HEK293 (cell line): ENCODE data around the gene TPRA1.

ENCODE experiments used
- CTCF ChIA-PET: fragments of 350-600 bp; formaldehyde crosslinking; extraction: SDS; loops from one replicate; lab custom pipeline; 2021; ENCODE audit warnings: antibody characterized with exemption; lab: Yijun Ruan, JAX
- POLR2A ChIA-PET: fragments of 300-600 bp; formaldehyde crosslinking; extraction: SDS; loops from one replicate; lab custom pipeline; 2020; ENCODE audit warnings: antibody characterized with exemption, inconsistent platforms; lab: Yijun Ruan, JAX
- H3K27ac ChIP-seq: fragments of 200-500 bp; sonication (Bioruptor generic); 2 replicates; pipeline ENCODE4 v1.5.1; 2014; ENCODE audit warnings: low read depth, low read length, control low read depth, inconsistent platforms; ENCODE audit errors: extremely low read depth
- H3K36me3 ChIP-seq, 2 experiments: fragments of 200-500 bp in 1 of 2; sonication (Bioruptor generic) in 1 of 2; 1 replicate in 1 of 2; 2 replicates in 1 of 2; pipeline ENCODE4 v1.5.1; 2014 to 2017; ENCODE audit warnings: inconsistent platforms in 2 of 2, low read length in 2 of 2; ENCODE audit not compliant: control insufficient read depth in 2 of 2, insufficient read depth in 1 of 2
- H3K4me1 ChIP-seq: fragments of 200-500 bp; sonication (Bioruptor generic); 2 replicates; pipeline ENCODE4 v1.5.1; 2014; ENCODE audit warnings: mild to moderate bottlenecking, low read length, inconsistent platforms; ENCODE audit not compliant: control insufficient read depth, insufficient read depth
- H3K4me3 ChIP-seq: 2 replicates; pipeline ENCODE4 v1.5.1; 2011; ENCODE audit warnings: low read depth, mild to moderate bottlenecking, control low read depth, low read length, moderate library complexity
- H3K9me3 ChIP-seq: fragments of 200-500 bp; sonication (Bioruptor generic); 2 replicates; pipeline ENCODE4 v1.5.1; 2014; ENCODE audit warnings: low read depth, low read length, inconsistent platforms; ENCODE audit not compliant: control insufficient read depth, insufficient read depth
- GLI4 ChIP-seq: fragments of 450-650 bp; formaldehyde crosslinking; IDR thresholded peaks from 2 replicates; pipeline ENCODE4 v1.5.1; 2016; ENCODE audit warnings: missing biosample characterization, missing genetic modification characterization
- IKZF3 ChIP-seq: fragments of 450-650 bp; IDR thresholded peaks from 2 replicates; pipeline ENCODE4 v1.5.0; 2018; ENCODE audit warnings: missing biosample characterization, mild to moderate bottlenecking, missing genetic modification characterization, moderate library complexity
- INSM2 ChIP-seq: fragments of 450-650 bp; formaldehyde crosslinking; IDR thresholded peaks from 2 replicates; pipeline ENCODE4 v1.5.1; 2016; ENCODE audit warnings: missing biosample characterization, missing genetic modification characterization
- KLF1 ChIP-seq: fragments of 450-650 bp; formaldehyde crosslinking; IDR thresholded peaks from 2 replicates; pipeline ENCODE4 v1.5.1; 2016; ENCODE audit warnings: missing biosample characterization, missing genetic modification characterization
- KLF9 ChIP-seq: fragments of 450-650 bp; formaldehyde crosslinking; IDR thresholded peaks from 2 replicates; pipeline ENCODE4 v1.5.1; 2016; ENCODE audit warnings: missing biosample characterization, missing genetic modification characterization, low read depth
- PRDM10 ChIP-seq: fragments of 450-650 bp; formaldehyde crosslinking; IDR thresholded peaks from 2 replicates; pipeline ENCODE4 v1.5.1; 2016; ENCODE audit warnings: missing biosample characterization, missing genetic modification characterization
- RBAK ChIP-seq: fragments of 450-650 bp; formaldehyde crosslinking; IDR thresholded peaks from 2 replicates; pipeline ENCODE4 v1.5.1; 2016; ENCODE audit warnings: missing biosample characterization, missing genetic modification characterization
- REST ChIP-seq: fragments of 450-650 bp; formaldehyde crosslinking; IDR thresholded peaks from 2 replicates; pipeline ENCODE4 v1.5.1; 2016; ENCODE audit warnings: missing biosample characterization, missing genetic modification characterization
- ZBTB21 ChIP-seq: fragments of 450-650 bp; formaldehyde crosslinking; IDR thresholded peaks from 2 replicates; pipeline ENCODE4 v1.5.1; 2017; ENCODE audit warnings: missing biosample characterization, missing genetic modification characterization
- ZBTB26 ChIP-seq: fragments of 450-650 bp; formaldehyde crosslinking; optimal IDR thresholded peaks from 2 replicates; pipeline ENCODE3; 2016; ENCODE audit warnings: missing biosample characterization, mild to moderate bottlenecking, missing genetic modification characterization
- ZNF19 ChIP-seq: fragments of 450-650 bp; formaldehyde crosslinking; IDR thresholded peaks from 2 replicates; pipeline ENCODE4; 2016; ENCODE audit warnings: missing biosample characterization, missing genetic modification characterization, low read depth
- ZNF37A ChIP-seq: fragments of 450-650 bp; IDR thresholded peaks from 2 replicates; pipeline ENCODE4 v1.5.1; 2018; ENCODE audit warnings: missing biosample characterization, missing genetic modification characterization
- ZNF394 ChIP-seq: fragments of 450-650 bp; formaldehyde crosslinking; IDR thresholded peaks from 2 replicates; pipeline ENCODE4 v1.5.1; 2016; ENCODE audit warnings: missing biosample characterization, missing genetic modification characterization, mild to moderate bottlenecking, moderate library complexity, borderline replicate concordance
- ZNF521 ChIP-seq: fragments of 450-650 bp; formaldehyde crosslinking; IDR thresholded peaks from 2 replicates; pipeline ENCODE4 v1.5.1; 2017; ENCODE audit warnings: missing biosample characterization, mild to moderate bottlenecking, missing genetic modification characterization
- ZNF548 ChIP-seq: fragments of 450-650 bp; formaldehyde crosslinking; IDR thresholded peaks from 2 replicates; pipeline ENCODE4 v1.5.1; 2016; ENCODE audit warnings: missing biosample characterization, missing genetic modification characterization
- ZNF580 ChIP-seq: fragments of 450-650 bp; formaldehyde crosslinking; IDR thresholded peaks from 2 replicates; pipeline ENCODE4 v1.5.1; 2016; ENCODE audit warnings: missing biosample characterization, missing genetic modification characterization
- ZNF600 ChIP-seq: fragments of 450-650 bp; formaldehyde crosslinking; IDR thresholded peaks from 2 replicates; pipeline ENCODE4 v1.5.1; 2016; ENCODE audit warnings: missing biosample characterization, missing genetic modification characterization
- ZNF629 ChIP-seq: fragments of 450-650 bp; formaldehyde crosslinking; IDR thresholded peaks from 2 replicates; pipeline ENCODE4 v1.5.1; 2017; ENCODE audit warnings: missing biosample characterization, missing genetic modification characterization
- ZNF701 ChIP-seq: fragments of 450-650 bp; formaldehyde crosslinking; IDR thresholded peaks from 2 replicates; pipeline ENCODE4 v1.5.1; 2016; ENCODE audit warnings: missing biosample characterization, missing genetic modification characterization
- ZNF777 ChIP-seq: fragments of 450-650 bp; formaldehyde crosslinking; IDR thresholded peaks from 2 replicates; pipeline ENCODE4 v1.5.1; 2017; ENCODE audit warnings: missing biosample characterization, missing genetic modification characterization, borderline replicate concordance
- ZNF791 ChIP-seq: fragments of 450-650 bp; formaldehyde crosslinking; IDR thresholded peaks from 2 replicates; pipeline ENCODE4 v1.5.1; 2016; ENCODE audit warnings: missing biosample characterization, missing genetic modification characterization
- ZNF843 ChIP-seq: fragments of 450-650 bp; formaldehyde crosslinking; IDR thresholded peaks from 2 replicates; pipeline ENCODE4 v1.5.1; 2016; ENCODE audit warnings: missing biosample characterization, missing genetic modification characterization

TPRA1 gene

GRCh38 chr3:127612966-127613365, 22.4 kb upstream of the TPRA1 start (continued):
- 0 out of 2 replicates have a peak, but pooled peaks have one; percentile 12 for TF ChIP-seq PRDM10 (tag by site-specific recombination)
- TF ChIP-seq KLF9 (tag by site-specific recombination), result no peak
- no peak for TF ChIP-seq RBAK
- no peak for TF ChIP-seq ZBTB26 (tag by site-specific recombination)
- no peak for TF ChIP-seq INSM2
- 0 out of 2 replicates have a peak, but pooled peaks have one; percentile 13 for TF ChIP-seq IKZF3 (tag by site-specific recombination)
- TF ChIP-seq ZNF394, result peak; percentile 25; the same call in 1 of the 2 replicates
- no peak for TF ChIP-seq ZNF37A (tag by site-specific recombination)
- TF ChIP-seq ZNF548, result no peak
- TF ChIP-seq ZBTB21 (tag by site-specific recombination), result no peak
- TF ChIP-seq ZNF843 (tag by site-specific recombination), result no peak
- 0 out of 2 replicates have a peak, but pooled peaks have one; percentile 10 for TF ChIP-seq ZNF629
- peak; percentile 78 for TF ChIP-seq ZNF600
- no peak for TF ChIP-seq REST (tag by site-specific recombination)
- TF ChIP-seq ZNF521 (tag by site-specific recombination), result no peak
- no peak for TF ChIP-seq GLI4 (tag by site-specific recombination)
- no peak for TF ChIP-seq KLF1 (tag by site-specific recombination)

GRCh38 chr3:127611251-127611650, 20.7 kb upstream of the TPRA1 start:
- CTCF ChIA-PET, result interaction anchor here (0.6 to 2.4 kb wide), 2 partner anchors 13 to 36 kb away, joined by 6 to 8 read pairs; partner anchors contain the start of gene MCM2
- POLR2A ChIA-PET, result interaction anchor here (0.7 kb wide), 1 partner anchor 13 kb away, joined by 3 read pairs; the partner anchor contains the start of gene MCM2

More at GRCh38 chr3:127611251-127611650, 20.7 kb upstream of the TPRA1 start:
- Histone ChIP-seq H3K4me1 (no peaks in the 10 kb centered on the region), H3K27ac (no peak overlapping the region), H3K9me3 (no peaks in the 10 kb centered on the region), H3K36me3 (peaks cover 11 to 96% of the 10 kb centered on the region in 2 experiments), H3K4me3 (no peak overlapping the region)
- TF ChIP-seq ZNF580 (tag by site-specific recombination) (no peak), ZNF37A (tag by site-specific recombination) (no peak), ZNF791 (tag by site-specific recombination) (no peak), ZNF701 (tag by site-specific recombination) (no peak), IKZF3 (tag by site-specific recombination) (no peak), ZNF777 (no peak), ZNF19 (tag by site-specific recombination) (no peak)
